ENCODE data around the gene TRIM26.

TRIM26 gene

GRCh38 chr6:30152910-30153610 is 60.1 kb downstream of the TRIM26 start:
- WGBS (ENCODE audit: insufficient coverage, insufficient read length), result no CpG with 5 or more reads among the region's 3 CpGs
- Histone ChIP-seq H3K27ac (ENCODE audit: low read length) (no peak overlapping the region), H3K27me3 (ENCODE audit: control insufficient read depth, insufficient read depth, low read length) (no peaks in the 10 kb centered on the region), H3K36me3 (ENCODE audit: control insufficient read depth, insufficient read depth, low read length) (no peaks in the 10 kb centered on the region), H3K9me3 (ENCODE audit: control insufficient read depth, insufficient read depth, low read length) (no peaks in the 10 kb centered on the region), H3K4me3 (ENCODE audit: low read length) (no peak overlapping the region), H3K4me1 (ENCODE audit: control insufficient read depth, insufficient read depth, low read length) (no peaks in the 10 kb centered on the region)
- no peak for DNase-seq (ENCODE audit: low read depth, low spot score)

GRCh38 chr6:30152016-30152673 is 61.1 kb downstream of the TRIM26 start:
- Histone ChIP-seq H3K27me3 (ENCODE audit: control insufficient read depth, insufficient read depth, low read length) (no peaks in the 10 kb centered on the region), H3K36me3 (ENCODE audit: control insufficient read depth, insufficient read depth, low read length) (no peaks in the 10 kb centered on the region), H3K4me3 (ENCODE audit: low read length) (no peak overlapping the region), H3K9me3 (ENCODE audit: control insufficient read depth, insufficient read depth, low read length) (no peaks in the 10 kb centered on the region), H3K4me1 (ENCODE audit: control insufficient read depth, insufficient read depth, low read length) (no peaks in the 10 kb centered on the region), H3K27ac (ENCODE audit: low read length) (no peak overlapping the region)
- no CpG with 5 or more reads among the region's 4 CpGs for WGBS (ENCODE audit: insufficient coverage, insufficient read length)
- DNase-seq (ENCODE audit: low read depth, low spot score), result no peak

- H3K27ac ChIP-seq (ENCODE audit: low read length), result no peak overlapping the region
- no peaks in the 10 kb centered on the region for H3K4me1 ChIP-seq (ENCODE audit: control insufficient read depth, insufficient read depth, low read length)
- H3K9me3 ChIP-seq (ENCODE audit: control insufficient read depth, insufficient read depth, low read length), result no peaks in the 10 kb centered on the region
- no peaks in the 10 kb centered on the region for H3K36me3 ChIP-seq (ENCODE audit: control insufficient read depth, insufficient read depth, low read length)
- H3K27me3 ChIP-seq (ENCODE audit: control insufficient read depth, insufficient read depth, low read length), result no peaks in the 10 kb centered on the region
- DNase-seq (ENCODE audit: low read depth, low spot score), result no peak
- H3K4me3 ChIP-seq (ENCODE audit: low read length), result no peak overlapping the region
- no CpG with 5 or more reads among the region's 3 CpGs for WGBS (ENCODE audit: insufficient coverage, insufficient read length)
Measured at GRCh38 chr6:30151580-30151979, 61.6 kb downstream of the TRIM26 start.

GRCh38 chr6:30150671-30151395 is 62.4 kb downstream of the TRIM26 start:
- DNase-seq (ENCODE audit: low read depth, low spot score), result no peak
- Histone ChIP-seq H3K27me3 (ENCODE audit: control insufficient read depth, insufficient read depth, low read length) (no peaks in the 10 kb centered on the region), H3K9me3 (ENCODE audit: control insufficient read depth, insufficient read depth, low read length) (no peaks in the 10 kb centered on the region), H3K36me3 (ENCODE audit: control insufficient read depth, insufficient read depth, low read length) (no peaks in the 10 kb centered on the region), H3K4me3 (ENCODE audit: low read length) (no peak overlapping the region), H3K4me1 (ENCODE audit: control insufficient read depth, insufficient read depth, low read length) (0 out of 2 replicates have a peak, but pooled peaks cover 2% of the 10 kb centered on the region), H3K27ac (ENCODE audit: low read length) (no peak overlapping the region)
- no CpG with 5 or more reads among the region's 10 CpGs for WGBS (ENCODE audit: insufficient coverage, insufficient read length)

- no peak for DNase-seq (ENCODE audit: low read depth, low spot score)
- no CpG with 5 or more reads among the region's 7 CpGs for WGBS (ENCODE audit: insufficient coverage, insufficient read length)
- H3K36me3 ChIP-seq (ENCODE audit: control insufficient read depth, insufficient read depth, low read length), result no peaks in the 10 kb centered on the region
Measured at GRCh38 chr6:30149858-30150550, 63.2 kb downstream of the TRIM26 start.

DNA sequence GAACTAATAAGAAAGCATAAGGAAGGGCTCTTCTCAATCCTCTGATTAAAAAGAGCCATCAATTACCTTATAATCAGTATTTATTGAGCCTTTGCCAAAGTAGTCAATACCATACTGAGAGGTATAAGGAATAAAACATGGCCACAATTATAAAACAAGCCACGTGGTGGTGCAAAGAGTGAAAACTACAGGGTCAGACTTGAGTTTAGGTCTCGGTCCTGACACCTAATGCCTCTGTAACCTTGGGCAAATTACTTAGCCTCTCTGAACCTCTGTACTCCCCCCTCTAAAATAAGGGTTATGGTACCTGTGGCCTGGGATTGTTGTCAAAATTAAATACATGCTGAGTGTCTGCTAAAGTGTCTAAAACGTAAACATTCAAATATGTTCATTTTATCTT is 64.0 kb downstream of the TRIM26 start:
- Histone ChIP-seq H3K4me1 (ENCODE audit: control insufficient read depth, insufficient read depth, low read length) (0 out of 2 replicates have a peak, but pooled peaks cover 2% of the 10 kb centered on the region), H3K27ac (ENCODE audit: low read length) (no peak overlapping the region), H3K4me3 (ENCODE audit: low read length) (no peak overlapping the region), H3K9me3 (ENCODE audit: control insufficient read depth, insufficient read depth, low read length) (no peaks in the 10 kb centered on the region), H3K27me3 (ENCODE audit: control insufficient read depth, insufficient read depth, low read length) (no peaks in the 10 kb centered on the region), H3K36me3 (ENCODE audit: control insufficient read depth, insufficient read depth, low read length) (no peaks in the 10 kb centered on the region)
- WGBS (ENCODE audit: insufficient coverage, insufficient read length), result no CpG with 5 or more reads among the region's 3 CpGs
- DNase-seq (ENCODE audit: low read depth, low spot score), result no peak

More at GRCh38 chr6:30149858-30150550, 63.2 kb downstream of the TRIM26 start:
- Histone ChIP-seq H3K9me3 (ENCODE audit: control insufficient read depth, insufficient read depth, low read length) (no peaks in the 10 kb centered on the region), H3K27ac (ENCODE audit: low read length) (no peak overlapping the region), H3K27me3 (ENCODE audit: control insufficient read depth, insufficient read depth, low read length) (no peaks in the 10 kb centered on the region), H3K4me1 (ENCODE audit: control insufficient read depth, insufficient read depth, low read length) (0 out of 2 replicates have a peak, but pooled peaks cover 2% of the 10 kb centered on the region), H3K4me3 (ENCODE audit: low read length) (no peak overlapping the region)

GRCh38 chr6:30147096-30147495 is 66.1 kb downstream of the TRIM26 start:
- no CpG with 5 or more reads among the region's 3 CpGs for WGBS (ENCODE audit: insufficient coverage, insufficient read length)
- H3K36me3 ChIP-seq (ENCODE audit: control insufficient read depth, insufficient read depth, low read length), result no peaks in the 10 kb centered on the region
- H3K4me3 ChIP-seq (ENCODE audit: low read length), result no peak overlapping the region
- no peak for DNase-seq (ENCODE audit: low read depth, low spot score)
- 0 out of 2 replicates have a peak, but pooled peaks cover 2% of the 10 kb centered on the region for H3K4me1 ChIP-seq (ENCODE audit: control insufficient read depth, insufficient read depth, low read length)
- H3K9me3 ChIP-seq (ENCODE audit: control insufficient read depth, insufficient read depth, low read length), result no peaks in the 10 kb centered on the region
- H3K27me3 ChIP-seq (ENCODE audit: control insufficient read depth, insufficient read depth, low read length), result no peaks in the 10 kb centered on the region
- no peak overlapping the region for H3K27ac ChIP-seq (ENCODE audit: low read length)

GRCh38 chr6:30145818-30146217 is 67.4 kb downstream of the TRIM26 start:
- Histone ChIP-seq H3K9me3 (ENCODE audit: control insufficient read depth, insufficient read depth, low read length) (no peaks in the 10 kb centered on the region), H3K36me3 (ENCODE audit: control insufficient read depth, insufficient read depth, low read length) (no peaks in the 10 kb centered on the region), H3K27ac (ENCODE audit: low read length) (no peak overlapping the region), H3K4me3 (ENCODE audit: low read length) (no peak overlapping the region), H3K27me3 (ENCODE audit: control insufficient read depth, insufficient read depth, low read length) (no peaks in the 10 kb centered on the region), H3K4me1 (ENCODE audit: control insufficient read depth, insufficient read depth, low read length) (0 out of 2 replicates have a peak, but pooled peaks cover 2% of the 10 kb centered on the region)
- no peak for DNase-seq (ENCODE audit: low read depth, low spot score)
- no CpG with 5 or more reads among the region's 7 CpGs for WGBS (ENCODE audit: insufficient coverage, insufficient read length)

GRCh38 chr6:30144811-30145210 is 68.4 kb downstream of the TRIM26 start:
- H3K4me1 ChIP-seq (ENCODE audit: control insufficient read depth, insufficient read depth, low read length), result 0 out of 2 replicates have a peak, but pooled peaks cover 2% of the 10 kb centered on the region
- H3K27me3 ChIP-seq (ENCODE audit: control insufficient read depth, insufficient read depth, low read length), result no peaks in the 10 kb centered on the region
- no peak overlapping the region for H3K4me3 ChIP-seq (ENCODE audit: low read length)
- WGBS (ENCODE audit: insufficient coverage, insufficient read length), result no CpG with 5 or more reads among the region's 6 CpGs
- no peaks in the 10 kb centered on the region for H3K36me3 ChIP-seq (ENCODE audit: control insufficient read depth, insufficient read depth, low read length)
- H3K27ac ChIP-seq (ENCODE audit: low read length), result no peak overlapping the region
- no peak for DNase-seq (ENCODE audit: low read depth, low spot score)
- no peaks in the 10 kb centered on the region for H3K9me3 ChIP-seq (ENCODE audit: control insufficient read depth, insufficient read depth, low read length)

- no peaks in the 10 kb centered on the region for H3K36me3 ChIP-seq (ENCODE audit: control insufficient read depth, insufficient read depth, low read length)
- no peaks in the 10 kb centered on the region for H3K27me3 ChIP-seq (ENCODE audit: control insufficient read depth, insufficient read depth, low read length)
- no peaks in the 10 kb centered on the region for H3K9me3 ChIP-seq (ENCODE audit: control insufficient read depth, insufficient read depth, low read length)
- H3K27ac ChIP-seq (ENCODE audit: low read length), result no peak overlapping the region
- 0 out of 2 replicates have a peak, but pooled peaks cover 2% of the 10 kb centered on the region for H3K4me1 ChIP-seq (ENCODE audit: control insufficient read depth, insufficient read depth, low read length)
- no CpG with 5 or more reads among the region's 2 CpGs for WGBS (ENCODE audit: insufficient coverage, insufficient read length)
- H3K4me3 ChIP-seq (ENCODE audit: low read length), result no peak overlapping the region
- DNase-seq (ENCODE audit: low read depth, low spot score), result no peak
Measured at GRCh38 chr6:30143780-30144179, 69.4 kb downstream of the TRIM26 start.
